HT-29 (cell line): Measurements from ENCODE around the gene SFTPA1. TPM values are rescaled to one million over a fixed set of nuclear protein-coding genes. Genes with fewer than 3 reads are reported as not detected.
"Not testable (repeated sequence)": the region's sequence is repeated elsewhere in the genome, so short reads cannot be mapped to it uniquely, and the experiment has no call there.

Experiments used
- DNase-seq: peaks from one replicate; pipeline ENCODE4 v3.0.0-alpha.2; 2015; ENCODE audit warnings: low spot score
- total RNA-seq: library from RNA; depleted of rRNA; stranded (reverse); fragments of >200 nt; shearing (Covaris generic); gene quantifications from 2 replicates; pipeline ENCODE4 v1.2.3, GENCODE V29; 2014; rRNA removed

SFTPA1 gene
- total RNA-seq, result not detected in 2 replicates

DNA sequence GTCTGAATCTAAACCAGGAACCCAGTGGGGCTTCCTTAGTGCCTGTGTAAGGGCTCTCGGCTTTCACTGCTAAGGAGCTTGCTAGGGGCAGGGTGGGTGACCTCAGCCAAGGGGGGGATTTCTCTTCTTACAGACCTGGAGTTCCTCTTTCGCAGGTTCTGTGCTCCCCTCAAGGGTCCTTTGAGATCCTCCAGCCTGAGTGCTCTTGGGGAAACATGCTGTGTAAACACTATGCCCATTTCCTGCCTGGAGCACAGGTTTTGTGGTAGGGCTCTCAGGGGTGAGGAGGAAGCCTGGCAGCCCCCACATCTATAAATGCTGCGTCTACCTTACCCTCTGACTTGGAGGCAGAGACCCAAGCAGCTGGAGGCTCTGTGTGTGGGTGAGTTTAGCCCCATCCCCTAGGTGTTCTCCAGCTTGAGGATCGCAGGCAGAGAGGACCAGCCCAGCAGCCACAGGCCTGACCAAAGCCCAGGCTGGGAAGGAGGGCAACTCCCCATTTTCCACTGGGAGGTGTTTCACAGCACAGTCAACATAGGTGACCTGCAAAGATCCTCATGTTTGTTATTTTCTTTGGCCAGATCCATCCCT is at the start of gene SFTPA1:
Gene SFTPA1, plus strand, starts transcription at position 339 of the 591 bp plus-strand sequence. CDS start 887 bp downstream, outside the sequence.
- no peak for DNase-seq

DNA sequence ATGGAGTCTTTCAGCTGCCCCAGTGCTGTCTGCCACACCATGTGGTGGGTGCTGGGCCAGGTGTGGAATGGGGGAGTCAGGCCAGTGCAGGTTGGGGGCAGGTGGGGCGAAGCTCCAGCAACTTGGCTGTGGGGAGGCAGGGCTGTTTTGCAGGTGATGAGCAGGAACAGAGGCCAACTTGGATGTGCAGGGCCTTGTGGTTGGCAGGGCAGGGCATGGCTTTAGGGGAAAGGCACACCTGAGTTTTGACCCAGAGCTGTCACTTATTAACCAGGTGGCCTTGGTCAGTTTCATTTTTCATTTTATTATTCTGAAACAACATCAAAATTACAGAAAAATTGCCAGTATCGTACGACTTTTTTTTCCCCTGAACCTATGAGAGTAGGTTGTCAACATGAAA is 49.5 kb upstream of the SFTPA1 start:
- no peak for DNase-seq

DNA sequence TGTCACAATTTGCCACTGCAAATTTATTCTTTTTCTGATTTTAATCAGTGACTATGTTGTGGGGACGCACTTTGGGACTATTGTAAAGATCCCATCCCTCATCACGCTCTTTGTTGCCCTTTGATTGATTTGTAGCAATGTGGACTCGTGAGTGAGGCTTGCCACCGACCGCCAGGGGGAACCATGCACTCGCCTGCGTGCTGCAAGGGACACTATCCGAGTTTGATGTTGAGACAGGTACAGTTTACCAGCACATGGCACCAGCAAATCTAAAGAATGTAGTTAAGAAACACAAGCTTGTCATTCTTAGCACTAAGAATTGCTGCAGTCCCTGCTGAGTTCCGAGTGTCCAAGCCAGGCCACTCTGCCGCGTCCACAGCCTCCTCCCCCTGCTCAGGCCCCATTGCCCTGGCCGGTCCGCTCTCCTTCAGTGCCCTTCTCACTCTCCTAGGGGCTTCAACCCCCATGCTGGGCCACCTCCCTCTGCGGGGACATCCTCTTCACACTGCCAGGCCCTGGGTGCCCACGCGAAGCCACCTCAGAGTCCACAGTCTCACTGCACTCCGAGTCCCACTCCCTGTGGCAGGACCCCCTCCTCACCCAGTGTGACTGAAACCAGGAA is 48.5 kb upstream of the SFTPA1 start:
- DNase-seq, result peak; percentile 71

DNA sequence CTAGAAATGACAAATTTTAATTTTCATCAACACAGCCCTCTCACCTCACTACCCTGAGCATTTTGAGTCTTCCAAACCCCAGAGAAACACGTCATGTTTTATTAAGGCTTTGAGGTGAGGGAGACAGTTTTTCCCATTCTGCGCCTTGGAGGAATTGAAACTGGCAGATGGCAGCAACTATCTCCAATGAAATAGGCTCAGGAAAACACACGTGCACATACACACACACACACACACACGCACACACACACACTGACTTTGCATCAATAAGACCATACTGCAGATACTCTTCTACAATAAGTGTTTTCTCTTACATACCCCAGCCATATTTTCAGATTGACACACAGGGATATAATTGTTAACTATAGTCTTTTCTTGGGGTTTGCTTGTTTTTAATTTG is 47.3 kb upstream of the SFTPA1 start:
- no peak for DNase-seq

DNA sequence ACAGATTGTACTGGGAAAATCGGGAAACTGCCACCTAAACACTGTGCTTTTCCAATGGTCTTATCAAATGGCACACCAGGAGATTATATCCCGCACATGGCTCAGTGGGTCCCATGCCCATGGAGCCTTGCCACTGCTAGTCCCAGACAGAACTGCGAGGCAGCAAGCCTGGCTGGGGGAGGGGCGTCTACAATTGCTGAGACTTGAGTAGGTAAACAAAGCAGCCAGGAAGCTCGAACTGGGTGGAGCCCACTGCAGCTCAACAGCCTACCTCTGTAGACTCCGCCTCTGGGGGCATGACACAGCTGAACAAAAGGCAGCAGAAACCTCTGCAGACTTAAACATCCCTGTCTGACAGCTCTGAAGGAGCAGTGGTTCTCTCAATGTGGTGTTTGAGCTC is 40.1 kb upstream of the SFTPA1 start:
- peak; percentile 44 for DNase-seq

DNA sequence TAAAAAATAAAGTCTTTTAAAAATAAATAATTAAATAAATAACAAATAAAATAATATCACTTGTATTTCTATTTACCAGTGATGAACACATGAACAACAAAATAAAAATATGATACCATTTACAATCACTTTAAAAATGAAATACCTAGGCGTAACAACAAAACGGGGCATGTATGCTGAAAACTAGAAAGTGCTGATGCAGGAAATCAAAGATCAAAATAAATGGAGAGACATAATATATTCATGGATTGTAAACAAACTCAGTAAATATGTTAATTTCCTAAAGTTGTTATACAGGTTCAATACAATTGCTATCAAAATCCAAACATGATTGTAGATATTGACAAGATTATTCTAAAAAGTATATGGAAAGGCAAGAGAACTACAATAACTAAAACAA is 31.4 kb upstream of the SFTPA1 start:
- DNase-seq, result no peak

DNA sequence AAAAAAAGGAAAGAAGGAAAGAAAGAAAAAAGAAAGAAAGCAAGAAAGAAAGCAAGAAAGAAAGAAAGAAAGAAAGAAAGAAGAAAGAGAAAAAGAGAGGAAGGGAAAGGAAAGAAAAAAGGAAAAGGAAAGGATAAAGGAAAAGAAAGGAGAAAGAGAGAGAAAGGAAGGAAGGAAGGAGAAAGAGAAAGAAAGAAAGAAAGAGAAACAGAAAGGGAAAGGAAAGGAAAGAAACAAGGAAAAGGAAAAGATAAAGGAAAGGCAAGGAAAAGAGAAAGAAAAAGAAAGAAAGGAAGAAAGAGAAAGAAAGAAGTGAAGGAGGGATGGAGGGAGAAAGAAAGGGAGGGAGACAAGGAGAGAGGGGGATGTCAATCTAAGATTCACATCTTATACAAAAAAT is 29.7 kb upstream of the SFTPA1 start:
- DNase-seq, result no peak

DNA sequence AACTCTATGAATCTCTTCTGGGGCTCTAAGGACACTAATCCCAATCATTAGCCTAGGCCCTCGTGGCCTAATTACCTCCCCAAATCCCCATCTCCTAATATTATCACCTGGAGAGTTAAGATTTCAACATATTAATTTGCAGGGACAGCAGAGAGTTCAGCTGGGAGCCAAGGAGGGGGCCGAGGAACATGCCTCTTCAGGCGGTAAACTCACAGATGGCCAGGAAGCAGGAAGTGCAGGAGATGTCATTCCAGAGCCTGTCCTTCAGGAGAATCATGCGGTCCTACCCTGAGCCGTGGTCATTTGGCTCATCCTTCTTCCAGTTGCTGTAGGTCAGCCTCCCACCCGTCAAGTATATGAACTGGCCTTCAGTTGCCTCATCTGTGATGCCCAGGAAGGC is 28.6 kb upstream of the SFTPA1 start:
- DNase-seq, result no peak

DNA sequence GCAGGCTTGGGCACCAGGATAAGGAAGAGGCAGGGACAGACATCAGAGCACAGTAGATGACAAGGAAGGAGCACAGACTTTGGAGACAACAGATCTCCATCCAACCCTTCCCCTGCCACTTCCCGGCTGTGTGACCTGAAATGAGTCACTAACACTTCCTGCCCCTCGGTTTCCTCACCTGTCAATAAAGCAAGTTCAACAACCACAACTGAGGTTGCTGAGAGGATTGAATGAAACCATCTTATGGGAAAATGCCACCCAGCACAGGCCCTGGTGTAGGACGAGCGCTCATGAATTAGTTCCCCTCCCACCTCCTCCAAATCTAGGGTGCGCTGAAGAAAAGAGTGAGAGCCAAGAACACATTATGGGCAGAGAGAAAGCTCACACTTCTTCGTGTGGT is 27.8 kb upstream of the SFTPA1 start:
- not testable (repeated sequence) for DNase-seq

DNA sequence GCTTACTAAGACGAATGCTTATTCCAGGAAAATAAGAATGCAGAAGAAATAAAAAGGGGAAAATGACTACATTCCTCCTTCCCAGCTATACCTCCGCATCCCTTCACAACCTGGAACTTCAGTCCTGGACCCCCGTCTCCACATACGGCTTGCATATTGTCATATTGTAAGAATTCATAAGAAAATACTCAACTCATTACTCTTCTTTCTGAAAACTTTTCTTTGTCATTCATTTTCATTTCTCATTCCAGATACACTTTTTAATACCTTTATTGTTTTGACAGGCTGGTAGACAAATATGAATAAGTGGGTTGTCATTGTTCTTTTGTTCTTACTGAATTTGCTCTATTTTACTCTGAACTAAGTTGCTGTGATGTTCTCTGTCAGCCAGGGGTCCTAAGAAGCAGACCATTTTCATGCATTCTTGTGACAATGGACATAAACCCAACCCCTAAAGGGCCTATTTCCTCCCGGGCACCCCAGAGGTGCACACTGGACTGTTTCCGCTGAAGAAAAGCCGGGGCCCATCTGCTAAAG is 27.2 kb upstream of the SFTPA1 start:
- no peak for DNase-seq

DNA sequence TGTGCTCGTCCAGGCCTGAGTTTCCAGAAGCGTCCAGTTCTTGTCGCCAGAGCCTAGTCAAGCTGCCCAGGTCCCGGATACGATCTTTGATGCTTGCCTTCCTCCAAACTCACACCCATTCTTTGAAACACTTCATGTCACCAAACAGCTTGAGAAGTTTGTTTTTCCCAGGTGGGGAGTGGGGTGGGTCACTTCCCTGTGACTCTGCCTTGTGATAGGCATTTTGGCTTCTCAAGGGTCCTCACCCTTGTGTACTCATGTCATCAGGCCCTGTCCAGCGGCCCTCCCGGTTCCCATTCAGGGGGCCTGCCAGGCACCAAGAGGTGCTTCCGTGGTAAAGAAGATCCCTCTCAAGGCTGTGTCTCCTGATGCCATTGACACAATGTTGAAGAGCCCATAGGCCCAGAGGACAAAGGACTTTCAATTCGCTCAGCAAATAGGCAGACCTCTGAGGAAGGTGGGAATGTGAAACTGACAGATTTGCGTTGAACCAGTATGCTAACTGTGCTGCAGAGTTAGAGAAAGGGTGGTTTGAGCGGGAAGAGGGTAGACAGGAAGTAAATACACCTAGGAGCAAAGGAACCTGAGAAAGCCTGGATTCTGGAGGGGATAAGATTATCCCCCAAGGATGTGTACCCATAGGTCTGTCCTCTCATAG is 24.7 kb upstream of the SFTPA1 start:
- DNase-seq, result no peak

DNA sequence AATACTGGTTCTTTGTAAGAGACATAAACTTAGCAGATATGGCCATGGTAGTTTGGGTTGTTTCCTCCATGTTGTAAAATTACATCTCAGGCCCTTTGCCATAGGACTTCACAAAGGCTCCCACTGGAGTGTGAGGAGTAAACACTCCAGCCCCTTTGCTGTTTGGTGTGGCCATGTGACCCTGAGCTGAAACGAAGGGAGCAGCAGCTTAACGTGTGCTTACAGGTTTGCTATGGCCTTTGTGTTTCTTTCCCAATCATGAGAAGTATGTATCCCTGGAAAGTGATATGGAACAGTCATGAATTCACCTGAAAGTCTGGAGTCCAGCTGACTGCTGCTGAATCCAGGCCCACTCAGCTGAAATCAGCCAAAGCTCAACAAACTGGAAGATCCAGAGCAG is 23.8 kb upstream of the SFTPA1 start:
- DNase-seq, result no peak

DNA sequence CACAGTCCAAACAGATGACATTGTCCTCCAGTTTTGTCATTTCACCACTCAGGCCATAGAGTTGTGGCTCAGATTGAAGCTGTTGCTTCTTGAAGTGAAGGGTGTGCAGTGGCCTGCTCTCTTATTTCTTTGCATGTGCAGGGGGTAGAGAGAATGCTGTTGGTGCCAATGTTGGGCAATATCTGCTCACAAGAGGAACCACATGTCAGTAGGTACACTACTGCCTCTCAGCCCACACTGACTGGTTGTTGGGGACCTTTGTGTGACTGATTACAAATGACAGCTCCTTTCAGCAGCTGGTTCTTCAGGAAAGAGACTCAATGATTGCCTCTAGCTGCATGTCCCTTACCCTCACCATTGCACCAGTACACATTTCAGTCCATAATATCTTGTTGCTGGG is 21.9 kb upstream of the SFTPA1 start:
- no peak for DNase-seq

DNA sequence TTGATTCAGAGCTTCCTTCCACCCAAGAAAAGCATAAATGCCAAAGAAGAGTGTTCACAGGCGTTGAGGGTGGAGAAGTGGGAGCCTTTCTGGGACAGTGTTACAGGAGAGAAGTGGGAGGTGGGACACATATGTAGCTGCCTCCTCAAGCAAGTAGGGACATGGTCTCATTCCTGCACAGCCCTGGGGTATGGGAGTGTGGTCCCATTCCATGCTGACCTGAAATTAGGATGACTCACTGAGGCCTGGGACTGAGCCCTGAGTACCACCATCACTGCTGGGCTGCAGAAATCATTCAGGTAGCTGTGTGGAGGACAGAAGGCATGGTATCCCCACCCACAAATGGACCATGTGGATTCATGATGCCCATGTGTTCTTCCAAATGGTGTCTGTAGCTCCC is 17.4 kb upstream of the SFTPA1 start:
- no peak for DNase-seq

DNA sequence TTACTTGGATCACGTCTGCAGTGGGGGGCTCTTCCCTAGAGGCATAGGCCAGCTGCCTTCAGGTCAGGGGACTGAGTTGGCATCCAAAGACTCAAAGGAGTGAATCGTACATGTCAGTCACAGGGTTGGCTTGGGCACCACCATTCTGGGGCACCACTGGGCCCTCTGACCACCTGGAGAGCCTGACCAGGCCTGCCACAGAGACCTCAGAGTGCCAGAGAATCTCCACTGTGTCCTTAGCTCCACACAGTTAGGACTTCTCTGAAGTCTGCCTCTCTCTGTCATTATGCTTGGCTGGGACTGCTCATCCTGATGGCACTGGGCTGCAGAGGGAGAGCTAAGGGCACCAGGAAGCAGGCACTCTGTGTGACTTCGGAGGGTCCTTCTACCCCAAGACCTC is 16.2 kb upstream of the SFTPA1 start:
- not testable (repeated sequence) for DNase-seq

DNA sequence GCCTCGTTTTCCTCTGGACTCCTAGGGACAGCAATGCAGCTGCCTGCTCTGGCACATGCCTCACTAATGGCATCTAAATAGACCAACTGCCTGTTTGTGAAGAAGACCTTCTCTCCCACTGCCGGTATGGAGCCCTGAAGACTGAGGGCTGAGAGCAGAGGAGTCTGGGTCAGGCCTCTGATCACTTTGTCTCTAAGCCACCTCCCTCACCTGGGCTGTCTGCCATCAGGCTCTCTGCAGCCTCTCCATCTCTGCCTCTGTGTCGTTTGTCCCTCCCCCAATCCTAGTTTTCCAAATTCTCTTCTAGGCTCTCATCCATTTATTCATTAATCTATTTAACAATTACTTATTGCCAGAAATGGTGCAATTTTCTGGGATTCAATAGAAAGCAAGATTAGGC is 15.2 kb upstream of the SFTPA1 start:
- no peak for DNase-seq

DNA sequence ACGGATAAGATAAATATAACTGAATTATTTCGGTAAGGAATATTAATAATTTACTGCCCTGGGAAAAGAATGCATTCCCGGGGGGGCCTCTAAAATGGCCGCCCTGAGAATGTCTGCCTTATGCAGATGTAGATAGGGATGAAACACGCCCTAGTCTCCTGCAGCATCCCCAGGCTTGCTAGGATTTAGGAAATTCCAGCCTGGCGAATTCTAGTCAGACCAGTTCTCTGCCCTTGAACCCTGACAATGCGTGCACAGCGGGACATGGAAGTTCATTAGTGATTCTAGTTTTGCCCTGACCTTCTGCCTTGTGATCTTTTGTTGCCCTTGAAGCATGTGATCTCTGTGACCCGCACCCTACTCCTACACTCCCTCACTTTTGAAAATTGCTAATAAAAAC is 11.1 kb upstream of the SFTPA1 start:
- DNase-seq, result not testable (repeated sequence)

DNA sequence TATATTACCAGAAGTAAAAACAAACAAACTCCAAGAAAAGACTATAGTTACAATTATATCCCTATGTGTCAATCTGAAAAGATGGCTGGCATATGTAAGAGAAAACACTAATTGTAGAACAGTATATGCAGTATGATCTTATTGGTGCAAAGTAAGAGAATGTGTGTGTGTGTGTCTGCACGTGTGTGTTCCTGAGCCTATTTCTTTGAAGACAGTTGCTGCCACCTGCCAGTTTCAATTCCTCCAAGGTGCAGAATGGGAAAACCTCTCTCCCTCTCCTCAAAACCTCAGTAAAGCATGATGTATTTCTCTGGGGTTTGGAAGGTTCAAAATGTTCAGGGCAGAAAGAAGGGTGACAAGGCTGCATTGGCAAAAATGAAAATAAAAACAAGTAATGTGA is 8.8 kb upstream of the SFTPA1 start:
- no peak for DNase-seq

DNA sequence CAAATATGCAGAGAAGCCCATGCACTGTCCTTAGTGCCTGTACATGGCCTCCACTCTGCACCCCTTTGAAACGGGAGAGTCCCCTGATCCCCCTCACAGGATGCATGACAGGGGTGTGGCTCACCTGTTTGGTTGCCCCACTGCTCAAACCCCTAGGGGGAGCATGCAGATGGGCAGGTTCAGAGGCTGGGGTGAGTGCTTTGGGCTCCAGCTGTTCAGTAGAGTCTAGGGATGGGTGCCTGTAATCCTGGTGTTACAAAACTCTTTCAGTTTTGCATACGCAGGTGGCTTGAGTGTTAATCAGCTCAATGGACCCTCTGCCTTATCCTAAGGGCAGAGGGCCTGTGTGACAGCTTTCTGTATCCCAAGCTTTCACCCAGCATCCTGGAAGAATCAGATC is 7.8 kb upstream of the SFTPA1 start:
- DNase-seq, result no peak

DNA sequence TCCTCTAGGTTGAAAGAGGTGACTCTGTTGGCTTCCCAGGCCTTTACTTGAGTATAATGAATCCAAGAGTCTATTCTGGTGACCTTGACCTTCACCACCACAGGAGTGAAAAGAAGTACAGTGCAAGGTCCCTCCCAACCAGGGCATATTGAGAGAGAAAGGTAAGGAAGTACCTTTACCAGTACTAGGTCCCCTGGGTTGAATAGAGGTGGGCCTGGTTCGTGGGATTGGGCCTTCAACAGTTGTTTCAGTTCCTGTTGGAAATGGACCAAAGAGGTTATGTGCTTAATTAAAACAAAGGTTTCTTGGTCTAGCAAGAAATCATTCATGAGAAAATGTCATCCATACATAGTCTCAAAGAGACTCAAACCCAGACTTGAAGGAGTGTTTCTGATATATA is 6.4 kb upstream of the SFTPA1 start:
- DNase-seq, result no peak

DNA sequence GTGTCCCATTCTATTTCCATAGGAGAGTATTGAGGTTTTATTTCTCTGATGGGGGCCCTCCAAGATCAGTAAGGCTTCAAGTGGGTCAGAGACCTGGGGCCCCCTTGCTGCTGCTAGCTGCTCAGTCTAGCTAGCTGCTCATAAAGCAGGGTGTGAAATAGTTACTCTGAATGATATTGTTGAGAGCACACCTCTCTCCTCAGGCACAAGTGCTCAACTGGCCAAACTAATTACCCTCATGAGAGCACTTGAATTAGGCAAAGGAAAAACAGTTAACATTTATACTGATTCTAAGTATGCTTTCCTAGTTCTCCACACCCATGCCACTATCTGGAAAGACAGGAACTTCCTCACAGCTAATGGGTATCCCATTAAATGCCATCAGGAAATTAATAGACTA is 5.4 kb upstream of the SFTPA1 start:
- no peak for DNase-seq

DNA sequence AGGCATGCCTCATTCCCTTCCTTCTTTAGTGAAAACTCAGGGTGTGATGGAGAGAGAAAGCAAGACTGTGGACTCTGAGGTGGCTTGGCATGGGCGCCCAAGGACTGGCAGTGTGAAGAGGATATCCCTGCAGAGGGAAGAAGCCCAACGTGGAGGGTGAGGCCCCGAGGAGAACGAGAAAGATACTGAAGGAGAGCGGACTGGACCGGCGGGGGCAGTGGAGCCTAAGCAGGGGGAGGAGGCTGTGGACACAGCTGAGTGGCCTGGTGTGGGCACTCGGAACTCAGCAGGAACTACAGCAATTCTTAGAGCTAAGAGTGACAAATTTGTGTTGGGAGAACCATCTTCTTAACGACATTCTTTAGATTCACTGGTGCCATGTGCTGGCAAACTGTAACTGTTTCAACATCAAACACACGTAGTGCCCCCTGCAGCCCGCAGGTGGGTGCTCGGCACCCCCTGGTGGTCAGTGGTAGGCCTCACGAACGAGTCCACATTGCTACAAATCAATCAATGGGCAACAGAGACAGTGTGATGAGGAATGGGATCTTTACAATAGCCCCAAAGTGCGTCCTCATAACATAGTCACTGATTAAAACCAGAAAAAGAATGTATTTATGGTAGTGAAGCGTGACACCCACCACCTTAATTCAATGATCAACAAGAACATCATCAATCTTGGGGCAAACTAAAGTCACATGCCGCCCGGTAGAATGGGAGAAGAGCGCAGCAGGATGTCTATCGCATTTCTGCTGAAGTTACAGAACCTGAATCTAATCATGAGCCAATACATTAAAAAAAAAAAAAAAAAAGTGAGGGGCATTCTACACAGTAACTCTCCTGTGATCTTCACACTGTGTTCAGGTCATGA is 2.0 kb upstream of the SFTPA1 start:
- DNase-seq, result peak; percentile 64
